ENCODE results near the gene BCL2L1.

Gene BCL2L1

GRCh38 chr20:31708736-31709534 lies 13.7 kb downstream of the BCL2L1 start:
- no peak for DNase-seq

GRCh38 chr20:31707994-31708735 lies 14.5 kb downstream of the BCL2L1 start:
- DNase-seq = no peak

- DNase-seq = no peak
Measured at GRCh38 chr20:31707258-31707615, 15.4 kb downstream of the BCL2L1 start.

- DNase-seq = no peak
Measured at GRCh38 chr20:31706607-31707257, 15.9 kb downstream of the BCL2L1 start.

GRCh38 chr20:31705598-31706597 lies 16.8 kb downstream of the BCL2L1 start:
- DNase-seq = no peak

- DNase-seq = no peak
Measured at GRCh38 chr20:31705191-31705590, 17.5 kb downstream of the BCL2L1 start.

GRCh38 chr20:31704225-31705119 lies 18.2 kb downstream of the BCL2L1 start:
- DNase-seq = no peak

GRCh38 chr20:31701591-31701990 lies 21.1 kb downstream of the BCL2L1 start:
- no peak for DNase-seq

- DNase-seq = no peak
Measured at GRCh38 chr20:31700747-31701146, 21.9 kb downstream of the BCL2L1 start.

- no peak for DNase-seq
Measured at GRCh38 chr20:31699801-31700728, 22.6 kb downstream of the BCL2L1 start.

- DNase-seq = no peak
Measured at GRCh38 chr20:31698803-31699718, 23.6 kb downstream of the BCL2L1 start.

GRCh38 chr20:31698243-31698802 lies 24.3 kb downstream of the BCL2L1 start:
- no peak for DNase-seq

GRCh38 chr20:31695849-31696804 lies 26.5 kb downstream of the BCL2L1 start:
- no peak for DNase-seq

- no peak for DNase-seq
Measured at GRCh38 chr20:31694842-31695593, 27.6 kb downstream of the BCL2L1 start.

GRCh38 chr20:31693987-31694661 lies 28.5 kb downstream of the BCL2L1 start:
- no peak for DNase-seq

GRCh38 chr20:31693402-31693801 lies 29.3 kb downstream of the BCL2L1 start:
- no peak for DNase-seq
